ENCODE measurements around the gene PCSK2. TPM values are rescaled to one million over a fixed set of nuclear protein-coding genes. Genes with fewer than 3 reads are reported as not detected.

Gene PCSK2
- polyA plus RNA-seq, 2 of the 4 experiments (the other 2 are of a cell fraction): 0.01 TPM; not detected in 1

GRCh38 chr20:17481661-17482060, 254.8 kb downstream of the PCSK2 start:
- FAIRE-seq: no peak
- H3K4me1 ChIP-seq: no peaks in the 10 kb centered on the region
- TF ChIP-seq ZC3H11A (IDR thresholded peaks at IDR 0.05) (no peak), PHF8 (IDR thresholded peaks at IDR 0.05; ENCODE audit: borderline replicate concordance, low read depth) (no peak), ZSCAN20 (CRISPR knock-in tag; IDR thresholded peaks at IDR 0.05) (no peak), CBX8 (IDR thresholded peaks at IDR 0.05) (no peak), USF2 (IDR thresholded peaks at IDR 0.05) (no peak), HEYL (CRISPR knock-in tag; IDR thresholded peaks at IDR 0.05) (no peak), RFX5 (IDR thresholded peaks at IDR 0.05) (no peak), RAD21 (conservative IDR thresholded peaks at IDR 0.05 in 1 of 2, IDR thresholded peaks at IDR 0.05 in 1 of 2) (no peak), MAX (IDR thresholded peaks at IDR 0.05) (no peak), HOXA7 (CRISPR knock-in tag; IDR thresholded peaks at IDR 0.05) (no peak), EHMT2 (IDR thresholded peaks at IDR 0.05; ENCODE audit: low read depth) (no peak), MAFK (IDR thresholded peaks at IDR 0.05; ENCODE audit: partially characterized antibody) (no peak), MYC (IDR thresholded peaks at IDR 0.05; ENCODE audit: borderline replicate concordance, low read length) (no peak), GATA3 (IDR thresholded peaks at IDR 0.05; ENCODE audit: borderline replicate concordance) (no peak), NPAS2 (CRISPR knock-in tag; IDR thresholded peaks at IDR 0.05; ENCODE audit: borderline replicate concordance) (no peak), NR3C1 (IDR thresholded peaks at IDR 0.05) (no peak), SMC3 (IDR thresholded peaks at IDR 0.05) (no peak), EP300 (IDR thresholded peaks at IDR 0.05) (no peak), CHD2 (IDR thresholded peaks at IDR 0.05; ENCODE audit: low read length, partially characterized antibody) (no peak), JUN (IDR thresholded peaks at IDR 0.05) (no peak)
- ChIA-PET CTCF (interaction anchor here (0.8 to 1.7 kb wide), 2 partner anchors 23 to 136 kb away, joined by 3 to 6 read pairs; no protein-coding TSS in a partner anchor), POLR2A (no interaction called here)
- no peak overlapping the region for H3K4me3 ChIP-seq
- no peaks in the 10 kb centered on the region for H3K9me3 ChIP-seq
- no peak; a peak in 1 of 6 replicates for ATAC-seq
- no peak for DNase-seq (ENCODE audit: low read depth in 1 of 2, low spot score in 1 of 2)
- 67% methylated on average over 16 of the region's 16 CpGs for WGBS (ENCODE audit: missing lambda C conversion rate)
- H3K4me2 ChIP-seq: no peak overlapping the region
- H3K27ac ChIP-seq: no peak overlapping the region

GRCh38 chr20:17482536-17482935, 255.7 kb downstream of the PCSK2 start:
- FAIRE-seq (no peak), ATAC-seq (0 out of 6 replicates have a peak, but pooled peaks of 1 of the 2 experiments have one; percentile 19), DNase-seq (ENCODE audit: low read depth in 1 of 2, low spot score in 1 of 2) (no peak)
- Histone ChIP-seq H3K27ac (no peak overlapping the region), H3K9me3 (no peaks in the 10 kb centered on the region), H3K4me1 (no peaks in the 10 kb centered on the region), H3K4me2 (no peak overlapping the region), H3K4me3 (no peak overlapping the region)
- TF ChIP-seq NFE2L2 (conservative IDR thresholded peaks at IDR 0.05; ENCODE audit: low read length) (no peak), SMC3 (IDR thresholded peaks at IDR 0.05) (no peak), KDM5A (IDR thresholded peaks at IDR 0.05) (no peak), CBX8 (IDR thresholded peaks at IDR 0.05) (no peak), CTCF (IDR thresholded peaks at IDR 0.05) (no peak), RARB (CRISPR knock-in tag; IDR thresholded peaks at IDR 0.05) (no peak), MAX (IDR thresholded peaks at IDR 0.05) (no peak), NPAS2 (CRISPR knock-in tag; IDR thresholded peaks at IDR 0.05; ENCODE audit: borderline replicate concordance) (no peak), RAD21 (conservative IDR thresholded peaks at IDR 0.05 in 1 of 2, IDR thresholded peaks at IDR 0.05 in 1 of 2) (no peak), SREBF2 (IDR thresholded peaks at IDR 0.05) (no peak)
- 44% methylated on average over 5 of the region's 5 CpGs for WGBS (ENCODE audit: missing lambda C conversion rate)
- ChIA-PET POLR2A (no interaction called here), CTCF (interaction anchor here (1.7 kb wide), 1 partner anchor 22 kb away, joined by 6 read pairs; no protein-coding TSS in a partner anchor)

Measured in A549 (cell line).